ENCODE data around the gene RPS15A. TPM values are rescaled to one million over a fixed set of nuclear protein-coding genes. Genes with fewer than 3 reads are reported as not detected.

Gene RPS15A
- 1,864 and 2,966 TPM in 2 replicates for total RNA-seq

GRCh38 chr16:18789850-18790706 is at the start of gene RPS15A:
Gene RPS15A (minus strand): TSS chr16:18790334. CDS start chr16:18789113, 1,221 bp downstream.

GRCh38 chr16:18801145-18801972 is 11.2 kb upstream of the RPS15A start, which contains the start of gene ARL6IP1:
Gene ARL6IP1 (minus strand): TSS chr16:18801549. CDS start chr16:18801466, 83 bp downstream.

Other genes starting within 250 kb of the RPS15A start
- 26.2 and 142 TPM in 2 replicates for gene NOMO2, start 228.2 kb downstream of the RPS15A start, total RNA-seq
- gene ARL6IP1, start 11.2 kb upstream of the RPS15A start, total RNA-seq = 163 and 193 TPM in 2 replicates
- gene SMG1, start 136.1 kb upstream of the RPS15A start, total RNA-seq = 41.1 and 47.4 TPM in 2 replicates
- 0.52 and 0.79 TPM in 2 replicates for gene TMC7, start 193.6 kb upstream of the RPS15A start, total RNA-seq

Measured in bronchial smooth muscle cell (primary cell).